Measurements from ENCODE around the gene HABP4. TPM values are rescaled to one million over a fixed set of nuclear protein-coding genes. Genes with fewer than 3 reads are reported as not detected.

The HABP4 gene
- total and polyA plus RNA-seq, 2 of the 4 experiments (the other 2 are of a cell fraction), result 5.2 to 10.6 TPM

- Histone ChIP-seq H3K4me3 (ENCODE audit: insufficient read depth, low read depth, low read length) (no peak overlapping the region), H3K14ac (replicated peaks; ENCODE audit: low read depth, low read length) (no peak overlapping the region), H3K4me2 (ENCODE audit: low read depth, low read length) (no peak overlapping the region), H4K5ac (ENCODE audit: low read depth, low read length) (no peak overlapping the region), H3K36me3 (ENCODE audit: control insufficient read depth, insufficient read depth, low read length) (peaks cover 5% of the 10 kb centered on the region), H3K27me3 (ENCODE audit: control insufficient read depth, insufficient read depth, low read length) (no peaks in the 10 kb centered on the region), H2BK5ac (ENCODE audit: low read depth, low read length, poor library complexity, severe bottlenecking) (no peak overlapping the region), H3K23ac (ENCODE audit: low read depth, low read length) (no peak overlapping the region), H3K9ac (ENCODE audit: low read depth, low read length) (no peak overlapping the region), H2AFZ (replicated peaks; ENCODE audit: low read length, poor library complexity) (no peak overlapping the region), H2AK5ac (ENCODE audit: low read depth, low read length) (no peak overlapping the region), H3K4me1 (ENCODE audit: control insufficient read depth, insufficient read depth, low read length) (no peaks in the 10 kb centered on the region), H3K56ac (ENCODE audit: extremely low read depth, insufficient read depth, low read length) (no peak overlapping the region), H2BK15ac (ENCODE audit: low read depth, low read length) (no peak overlapping the region), H3K9me3 (ENCODE audit: control insufficient read depth, insufficient read depth, low read length) (no peaks in the 10 kb centered on the region), H4K91ac (ENCODE audit: insufficient read depth, low read depth, low read length) (no peak overlapping the region), H3K18ac (ENCODE audit: low read depth, low read length) (no peak overlapping the region), H2BK120ac (ENCODE audit: low read depth, low read length) (no peak overlapping the region), H3K79me1 (ENCODE audit: low read depth in 1 of 2, low read length in 2 of 2) (no peaks in the 10 kb centered on the region), H2AK9ac (replicated peaks; ENCODE audit: low read depth, low read length, poor library complexity) (no peak overlapping the region), H3K27ac (ENCODE audit: insufficient read depth, low read length) (no peak overlapping the region), H3K9me1 (ENCODE audit: insufficient read depth, low read length) (no peaks in the 10 kb centered on the region; the same call in 1 of the 2 replicates), H2BK20ac (ENCODE audit: low read depth, low read length) (no peak overlapping the region), H4K20me1 (ENCODE audit: insufficient read depth, low read length) (no peaks in the 10 kb centered on the region), H3K4ac (ENCODE audit: low read depth, low read length) (no peak overlapping the region), H4K8ac (ENCODE audit: low read depth in 2 of 2, low read length in 2 of 2) (no peak overlapping the region)
- no peak for TF ChIP-seq RCOR1 (IDR thresholded peaks at IDR 0.05; ENCODE audit: insufficient replicate concordance, low read length)
- TF ChIP-seq MAZ (IDR thresholded peaks at IDR 0.05; ENCODE audit: borderline replicate concordance, low read depth, low read length), result no peak
- TF ChIP-seq NFE2L2 (IDR thresholded peaks at IDR 0.05; ENCODE audit: low read depth, low read length), result no peak
- TF ChIP-seq, protein P1, sequence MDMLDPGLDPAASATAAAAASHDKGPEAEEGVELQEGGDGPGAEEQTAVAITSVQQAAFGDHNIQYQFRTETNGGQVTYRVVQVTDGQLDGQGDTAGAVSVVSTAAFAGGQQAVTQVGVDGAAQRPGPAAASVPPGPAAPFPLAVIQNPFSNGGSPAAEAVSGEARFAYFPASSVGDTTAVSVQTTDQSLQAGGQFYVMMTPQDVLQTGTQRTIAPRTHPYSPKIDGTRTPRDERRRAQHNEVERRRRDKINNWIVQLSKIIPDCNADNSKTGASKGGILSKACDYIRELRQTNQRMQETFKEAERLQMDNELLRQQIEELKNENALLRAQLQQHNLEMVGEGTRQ (IDR thresholded peaks at IDR 0.05; ENCODE audit: low read depth, low read length), result no peak
- no peak for TF ChIP-seq MXI1 (IDR thresholded peaks at IDR 0.05; ENCODE audit: borderline replicate concordance, low read depth, low read length)
- TF ChIP-seq POLR2A (IDR thresholded peaks at IDR 0.05; ENCODE audit: low read depth, low read length), result no peak
- BruUV-seq (replicated peaks), result no TSS peak
- in situ Hi-C loops (cut with MboI; ENCODE audit: low sequenced_read_pairs), result no loop called here
- ATAC-seq (ENCODE audit: low read depth), result no peak
- dilution Hi-C loops (cut with HindIII; ENCODE audit: low sequenced_read_pairs, unreplicated experiment), result no loop called here
- ChIA-PET POLR2A (ENCODE audit: unreplicated experiment) (no interaction called here), CTCF (no interaction called here)
- DNase-seq, result no peak
- intact Hi-C loops (cut with micrococcal nuclease), result loop anchor here (1.0 kb wide), 1 partner anchor 8 kb away; no protein-coding TSS in a partner anchor
Measured at GRCh38 chr9:96532173-96532572, 82.2 kb downstream of the HABP4 start.
